Body of pancreas (tissue), 4 donors: ENCODE data around the gene LDHD.

Source experiments
- POLR2A ChIP-seq, 3 donors: fragments of 450-650 bp; IDR thresholded peaks; one replicate each; pipeline ENCODE4 v1.6.1; 2016; ENCODE audit warnings: antibody characterized with exemption in 3 of 3, mild to moderate bottlenecking in 2 of 3
- TF ChIP-seq, protein P1 (sequence below), 7 experiments: fragments of 450-650 bp in 4 of 7; fragments of 200-600 bp in 3 of 7; sonication (generic) in 3 of 7; IDR thresholded peaks; one replicate each; pipeline ENCODE4 v1.5.1; 2016 to 2019; ENCODE audit warnings: antibody characterized with exemption in 7 of 7

DNA sequence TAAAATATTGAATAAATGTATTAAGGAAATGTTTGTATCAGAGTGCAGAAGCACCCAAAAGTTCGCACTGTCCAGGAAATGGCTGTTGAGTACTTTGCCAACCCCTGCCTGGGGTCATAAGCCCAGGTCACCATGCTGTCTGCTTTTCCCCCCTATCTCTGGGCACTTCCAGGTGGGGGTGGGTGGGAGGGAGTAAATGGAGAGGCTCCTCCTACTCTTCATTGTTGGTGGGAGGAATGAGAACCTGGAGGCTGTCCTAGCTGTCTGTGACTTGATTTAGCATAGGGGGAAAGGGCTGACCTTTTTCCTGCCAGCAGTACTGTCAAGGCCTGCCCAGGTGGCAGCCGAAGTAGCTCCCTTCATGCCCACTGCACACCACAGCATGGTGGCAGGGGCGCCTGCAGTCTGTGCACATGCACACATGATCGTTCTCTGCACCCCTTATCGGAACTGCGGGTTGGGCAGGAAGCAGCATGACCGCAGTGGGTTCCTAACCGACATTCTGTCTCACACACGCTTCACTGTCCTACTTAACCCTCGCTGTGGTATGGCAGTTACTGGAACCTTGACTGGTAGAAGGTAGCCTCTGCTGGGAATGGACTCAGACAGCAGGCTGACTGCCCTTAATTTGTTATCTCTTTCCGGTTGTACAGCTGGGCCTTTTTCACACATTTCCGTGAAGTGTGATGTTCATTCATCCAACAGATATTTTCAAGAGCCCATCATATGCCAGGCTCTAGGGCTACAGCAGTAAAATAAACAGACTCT is 41.5 kb downstream of the LDHD start:
- TF ChIP-seq, protein P1, sequence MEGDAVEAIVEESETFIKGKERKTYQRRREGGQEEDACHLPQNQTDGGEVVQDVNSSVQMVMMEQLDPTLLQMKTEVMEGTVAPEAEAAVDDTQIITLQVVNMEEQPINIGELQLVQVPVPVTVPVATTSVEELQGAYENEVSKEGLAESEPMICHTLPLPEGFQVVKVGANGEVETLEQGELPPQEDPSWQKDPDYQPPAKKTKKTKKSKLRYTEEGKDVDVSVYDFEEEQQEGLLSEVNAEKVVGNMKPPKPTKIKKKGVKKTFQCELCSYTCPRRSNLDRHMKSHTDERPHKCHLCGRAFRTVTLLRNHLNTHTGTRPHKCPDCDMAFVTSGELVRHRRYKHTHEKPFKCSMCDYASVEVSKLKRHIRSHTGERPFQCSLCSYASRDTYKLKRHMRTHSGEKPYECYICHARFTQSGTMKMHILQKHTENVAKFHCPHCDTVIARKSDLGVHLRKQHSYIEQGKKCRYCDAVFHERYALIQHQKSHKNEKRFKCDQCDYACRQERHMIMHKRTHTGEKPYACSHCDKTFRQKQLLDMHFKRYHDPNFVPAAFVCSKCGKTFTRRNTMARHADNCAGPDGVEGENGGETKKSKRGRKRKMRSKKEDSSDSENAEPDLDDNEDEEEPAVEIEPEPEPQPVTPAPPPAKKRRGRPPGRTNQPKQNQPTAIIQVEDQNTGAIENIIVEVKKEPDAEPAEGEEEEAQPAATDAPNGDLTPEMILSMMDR (IDR thresholded peaks at IDR 0.05): no peak
- no peak for TF ChIP-seq POLR2A (IDR thresholded peaks at IDR 0.05)
